Common myeloid progenitor, CD34-positive (primary cell): ENCODE measurements around the gene TMEM51.

Source experiments
- CTCF ChIA-PET: fragments of 350-600 bp; sonication (Branson Sonifier 250); formaldehyde crosslinking; loops from one replicate; lab custom pipeline; 2021; ENCODE audit warnings: antibody characterized with exemption; lab: Charles Lee
- POLR2A ChIA-PET: fragments of 350-600 bp; sonication (Branson Sonifier 250); formaldehyde crosslinking; loops from one replicate; lab custom pipeline; 2021; ENCODE audit warnings: antibody characterized with exemption; lab: Charles Lee
- DNase-seq, 3 donors: peaks; one replicate each; pipeline versions ENCODE4 v3.0.0 to v3.0.0-alpha.2; 2013
- H3K27ac ChIP-seq, 2 experiments: 1 replicate in 1 of 2; 2 replicates in 1 of 2; pipeline ENCODE4 v1.7.0; 2013; ENCODE audit warnings: inconsistent platforms in 2 of 2, low read length in 2 of 2, mild to moderate bottlenecking in 2 of 2, low read depth in 1 of 2, moderate library complexity in 1 of 2; ENCODE audit not compliant: severe bottlenecking in 2 of 2, insufficient read depth in 1 of 2, poor library complexity in 1 of 2
- H3K27me3 ChIP-seq, 5 experiments: replicated peaks in 2 of 5; 1 replicate in 3 of 5; 2 replicates in 2 of 5; pipeline versions ENCODE4 v1.6.1 to v1.7.0; 2013; ENCODE audit warnings: low read length in 4 of 5, mild to moderate bottlenecking in 2 of 5, moderate library complexity in 2 of 5, inconsistent platforms in 1 of 5; ENCODE audit not compliant: insufficient read depth in 5 of 5, control insufficient read depth in 4 of 5
- H3K36me3 ChIP-seq, 4 experiments: 1 replicate in 2 of 4; 2 replicates in 2 of 4; pipeline versions ENCODE4 v1.6.1 to v1.7.0; 2013; ENCODE audit warnings: low read length in 3 of 4, control low read depth in 1 of 4, mild to moderate bottlenecking in 1 of 4; ENCODE audit not compliant: control insufficient read depth in 4 of 4, insufficient read depth in 4 of 4
- H3K4me1 ChIP-seq, 4 experiments: 1 replicate in 3 of 4; 2 replicates in 1 of 4; pipeline versions ENCODE4 v1.6.1 to v1.7.1; 2013; ENCODE audit warnings: low read length in 3 of 4, mild to moderate bottlenecking in 3 of 4, control low read depth in 1 of 4, inconsistent platforms in 1 of 4, moderate library complexity in 1 of 4; ENCODE audit not compliant: control insufficient read depth in 4 of 4, insufficient read depth in 4 of 4; ENCODE audit errors: control extremely low read depth in 1 of 4
- H3K4me3 ChIP-seq, 7 experiments: 1 replicate in 4 of 7; 2 replicates in 3 of 7; pipeline versions ENCODE4 v1.5.1 to v1.7.0; 2013; ENCODE audit warnings: mild to moderate bottlenecking in 7 of 7, low read length in 6 of 7, moderate library complexity in 6 of 7, inconsistent platforms in 2 of 7, low read depth in 2 of 7, control low read depth in 1 of 7; ENCODE audit not compliant: insufficient read depth in 4 of 7, control insufficient read depth in 1 of 7; ENCODE audit errors: extremely low read depth in 1 of 7
- H3K9me3 ChIP-seq, 5 experiments: 1 replicate in 4 of 5; 2 replicates in 1 of 5; pipeline versions ENCODE4 v1.6.1 to v1.7.1; 2013; ENCODE audit warnings: low read length in 4 of 5, mild to moderate bottlenecking in 2 of 5, inconsistent platforms in 1 of 5, low read depth in 1 of 5, moderate library complexity in 1 of 5; ENCODE audit not compliant: control insufficient read depth in 4 of 5, insufficient read depth in 2 of 5; ENCODE audit errors: control extremely low read depth in 1 of 5
- WGBS: methylation state at CpG from one replicate; pipeline ENCODE4 v1.1.5; 2013; ENCODE audit not compliant: insufficient coverage; 5-methylcytosine and 5-hydroxymethylcytosine counted together

The TMEM51 gene

GRCh38 chr1:15145327-15145726, 8.2 kb upstream of the TMEM51 start:
- Histone ChIP-seq H3K27me3 (no peaks in the 10 kb centered on the region), H3K4me3 (no peak overlapping the region), H3K4me1 (peaks cover 0 to 46% (median 21%) of the 10 kb centered on the region in 4 experiments), H3K36me3 (no peaks in the 10 kb centered on the region), H3K27ac (no peak overlapping the region), H3K9me3 (no peaks in the 10 kb centered on the region)
- ChIA-PET CTCF (interaction anchor here (2.6 to 8.9 kb wide), 2 partner anchors 17 to 127 kb away, joined by 6 to 71 read pairs; no protein-coding TSS in a partner anchor), POLR2A (no interaction called here)
- 67% methylated on average over 1 of the region's 2 CpGs for WGBS
- DNase-seq = no peak

GRCh38 chr1:15146142-15146680, 7.3 kb upstream of the TMEM51 start:
- Histone ChIP-seq H3K27ac (no peak overlapping the region), H3K27me3 (no peaks in the 10 kb centered on the region), H3K36me3 (no peaks in the 10 kb centered on the region), H3K9me3 (no peaks in the 10 kb centered on the region), H3K4me3 (no peak overlapping the region), H3K4me1 (peaks cover 0 to 37% (median 14%) of the 10 kb centered on the region in 4 experiments)
- 60% methylated on average over 3 of the region's 4 CpGs for WGBS
- DNase-seq = peak in 2 of 3 donors; percentile 37 to 45
- ChIA-PET CTCF (interaction anchor here (0.7 to 8.9 kb wide), 4 partner anchors 18 to 126 kb away, joined by 3 to 71 read pairs (median 5); no protein-coding TSS in a partner anchor), POLR2A (no interaction called here)

DNA sequence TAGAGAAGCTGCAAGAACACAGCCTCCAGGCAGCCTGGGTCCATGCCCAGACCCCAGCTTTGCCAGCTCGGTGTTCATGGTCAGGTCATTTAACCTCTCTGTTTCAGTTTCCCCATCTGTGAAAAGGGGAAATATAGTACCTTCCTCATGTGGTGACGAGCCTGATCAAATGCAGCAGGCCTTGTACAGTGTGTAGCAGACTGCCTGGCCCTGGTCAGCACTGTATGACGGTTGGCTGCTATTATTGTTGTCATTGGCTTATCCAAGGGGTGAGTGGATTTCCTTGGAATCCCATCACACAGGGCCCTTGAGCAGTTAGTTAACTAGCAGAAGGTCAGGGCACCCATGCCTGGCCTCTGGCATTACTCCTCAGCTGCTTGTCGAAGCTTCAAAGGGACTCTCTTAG, 6.6 kb upstream of the TMEM51 start:
- WGBS = 75% methylated on average over 4 of the region's 4 CpGs
- peaks cover 0 to 7% (median 0%) of the 10 kb centered on the region in 5 experiments for H3K27me3 ChIP-seq
- POLR2A ChIA-PET = no interaction called here
- no peaks in the 10 kb centered on the region for H3K9me3 ChIP-seq
- peaks cover 0 to 30% (median 7%) of the 10 kb centered on the region in 4 experiments for H3K4me1 ChIP-seq
- H3K36me3 ChIP-seq = no peaks in the 10 kb centered on the region
- no peak for DNase-seq
- H3K4me3 ChIP-seq = no peak overlapping the region
- H3K27ac ChIP-seq = no peak overlapping the region
- CTCF ChIA-PET = interaction anchor here (0.6 to 8.9 kb wide), 3 partner anchors 19 to 35 kb away, joined by 3 to 71 read pairs (median 3); no protein-coding TSS in a partner anchor

GRCh38 chr1:15148004-15148403, 5.5 kb upstream of the TMEM51 start:
- Histone ChIP-seq H3K4me3 (no peak overlapping the region), H3K27me3 (peaks cover 0 to 16% (median 7%) of the 10 kb centered on the region in 5 experiments), H3K4me1 (peaks cover 0 to 32% (median 15%) of the 10 kb centered on the region in 4 experiments), H3K9me3 (no peaks in the 10 kb centered on the region), H3K27ac (no peak overlapping the region), H3K36me3 (no peaks in the 10 kb centered on the region)
- no peak for DNase-seq
- ChIA-PET POLR2A (no interaction called here), CTCF (interaction anchor here (0.6 to 8.9 kb wide), 6 partner anchors 11 to 195 kb away, joined by 3 to 71 read pairs (median 3); no protein-coding TSS in a partner anchor)
- WGBS = 91% methylated on average over 6 of the region's 6 CpGs

DNA sequence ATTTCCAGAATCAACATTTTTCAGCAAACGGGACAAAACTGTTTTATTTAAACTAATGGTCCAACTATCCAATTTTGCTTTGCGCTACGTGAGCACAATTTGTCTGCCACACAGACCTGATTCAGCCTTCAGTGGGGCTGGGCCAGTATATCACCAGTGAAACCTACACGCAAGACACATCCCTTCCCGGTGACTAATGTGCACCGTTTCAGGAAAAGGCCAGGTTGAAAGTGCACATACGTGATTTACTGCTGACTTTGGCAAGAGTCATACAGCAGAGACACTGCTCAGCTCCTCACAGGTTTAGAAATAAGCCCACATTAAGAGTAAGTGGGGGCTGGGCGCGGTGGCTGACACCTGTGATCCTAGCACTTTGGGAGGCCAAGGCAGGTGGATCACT, 5.1 kb upstream of the TMEM51 start:
- DNase-seq = no peak
- no peaks in the 10 kb centered on the region for H3K36me3 ChIP-seq
- peaks cover 0 to 37% (median 20%) of the 10 kb centered on the region in 4 experiments for H3K4me1 ChIP-seq
- POLR2A ChIA-PET = no interaction called here
- H3K27me3 ChIP-seq = peaks cover 0 to 20% (median 9%) of the 10 kb centered on the region in 5 experiments
- H3K9me3 ChIP-seq = no peaks in the 10 kb centered on the region
- CTCF ChIA-PET = interaction anchor here (0.7 to 8.9 kb wide), 3 partner anchors 20 to 195 kb away, joined by 3 to 71 read pairs (median 3); no protein-coding TSS in a partner anchor
- WGBS = 90% methylated on average over 9 of the region's 9 CpGs
- H3K27ac ChIP-seq = no peak overlapping the region
- H3K4me3 ChIP-seq = no peak overlapping the region

DNA sequence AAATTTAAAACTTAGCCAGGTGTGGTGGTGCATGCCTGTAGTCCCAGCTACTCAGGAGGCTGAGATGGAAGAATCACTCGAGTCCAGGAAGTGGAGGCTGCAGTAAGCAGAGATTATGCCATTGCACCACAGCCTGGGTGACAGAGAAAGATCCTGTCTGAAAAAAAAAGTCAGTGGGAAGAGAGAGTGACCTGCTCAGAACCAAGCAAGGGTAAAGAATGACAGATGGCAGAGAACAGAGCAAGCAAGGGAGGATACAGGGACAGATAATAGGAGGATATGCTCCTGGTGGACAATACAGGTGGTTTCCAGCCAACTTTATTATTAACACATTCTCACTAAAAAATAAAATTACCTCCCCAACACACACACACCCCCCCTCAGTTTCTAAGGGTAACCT, 4.6 kb upstream of the TMEM51 start:
- Histone ChIP-seq H3K27me3 (peaks cover 0 to 21% (median 9%) of the 10 kb centered on the region in 5 experiments), H3K4me3 (no peak overlapping the region), H3K9me3 (no peaks in the 10 kb centered on the region), H3K4me1 (peaks cover 0 to 41% (median 24%) of the 10 kb centered on the region in 4 experiments), H3K27ac (no peak overlapping the region), H3K36me3 (no peaks in the 10 kb centered on the region)
- WGBS = 0% methylated on average over 1 of the region's 1 CpG
- ChIA-PET POLR2A (no interaction called here), CTCF (interaction anchor here (9.7 kb wide), 1 partner anchor 124 kb away, joined by 73 read pairs; no protein-coding TSS in a partner anchor)
- no peak for DNase-seq

GRCh38 chr1:15150376-15150775, 3.2 kb upstream of the TMEM51 start:
- ChIA-PET POLR2A (interaction anchor here (1.5 kb wide), 1 partner anchor 8 kb away, joined by 4 read pairs; no protein-coding TSS in a partner anchor), CTCF (interaction anchor here (0.7 to 9.8 kb wide), 5 partner anchors 20 to 154 kb away, joined by 3 to 111 read pairs (median 6); no protein-coding TSS in a partner anchor)
- H3K9me3 ChIP-seq = no peaks in the 10 kb centered on the region
- H3K4me3 ChIP-seq = no peak overlapping the region
- 92% methylated on average over 2 of the region's 3 CpGs for WGBS
- DNase-seq = no peak
- peaks cover 0 to 34% (median 13%) of the 10 kb centered on the region in 5 experiments for H3K27me3 ChIP-seq
- no peaks in the 10 kb centered on the region for H3K36me3 ChIP-seq
- peaks cover 0 to 50% (median 34%) of the 10 kb centered on the region in 4 experiments for H3K4me1 ChIP-seq
- H3K27ac ChIP-seq = no peak overlapping the region
